NB4 (cell line): ENCODE data around the gene DOCK2.

Source experiments
- CTCF ChIP-seq: IDR thresholded peaks from one replicate; pipeline ENCODE4 v1.5.1; 2012; ENCODE audit warnings: low read depth, low read length
- MAX ChIP-seq: IDR thresholded peaks from 2 replicates; pipeline ENCODE4 v1.6.1; 2011; ENCODE audit warnings: low read depth, low read length
- MYC ChIP-seq: IDR thresholded peaks from 2 replicates; pipeline ENCODE4 v1.6.1; 2011; ENCODE audit warnings: low read depth, low read length
- POLR2A ChIP-seq: IDR thresholded peaks from 2 replicates; pipeline ENCODE4 v1.6.1; 2011; ENCODE audit warnings: mild to moderate bottlenecking; ENCODE audit not compliant: insufficient read length; ENCODE audit errors: extremely low read depth

- TF ChIP-seq POLR2A (no peak), MAX (no peak), CTCF (no peak), MYC (no peak)
Measured at GRCh38 chr5:169770109-169770508, 133.0 kb downstream of the DOCK2 start.
